Sigmoid colon (tissue), 7 donors: Measurements from ENCODE around the gene EHD3. TPM values are rescaled to one million over a fixed set of nuclear protein-coding genes. Genes with fewer than 3 reads are reported as not detected.

Source experiments
- DNase-seq: peaks from one replicate; pipeline ENCODE4 v3.0.0-alpha.2; 2019
- H3K27ac ChIP-seq, 4 donors: fragments of 200-600 bp; sonication (generic); one replicate each; pipeline ENCODE4 v1.5.1; 2016 to 2019; ENCODE audit warnings: mild to moderate bottlenecking in 1 of 4
- H3K27me3 ChIP-seq, 3 donors: fragments of 200-600 bp; sonication (generic); one replicate each; pipeline ENCODE4 v1.5.1; 2019; ENCODE audit warnings: mild to moderate bottlenecking in 1 of 3
- H3K36me3 ChIP-seq, 4 donors: fragments of 200-600 bp; sonication (generic); one replicate each; pipeline ENCODE4 v1.5.1; 2016 to 2019
- H3K4me1 ChIP-seq, 4 donors: fragments of 200-600 bp; sonication (generic); one replicate each; pipeline ENCODE4 v1.5.1; 2017 to 2019
- H3K4me3 ChIP-seq, 4 donors: fragments of 200-600 bp; sonication (generic); one replicate each; pipeline ENCODE4 v1.5.1; 2017 to 2019; ENCODE audit warnings: mild to moderate bottlenecking in 2 of 4, moderate library complexity in 1 of 4
- H3K9me3 ChIP-seq, 4 donors: fragments of 200-600 bp in 3 of 4; sonication (generic) in 3 of 4; one replicate each; pipeline versions ENCODE4 v1.5.1 to v1.6.1; 2013 to 2019
- EP300 ChIP-seq, 4 donors: sonication (generic); formaldehyde crosslinking; IDR thresholded peaks; one replicate each; pipeline ENCODE4 v1.6.1; 2017; ENCODE audit warnings: antibody characterized with exemption in 4 of 4
- POLR2A ChIP-seq, 2 donors: fragments of 450-650 bp; IDR thresholded peaks; one replicate each; pipeline ENCODE4 v1.6.1; 2016; ENCODE audit warnings: antibody characterized with exemption in 2 of 2, mild to moderate bottlenecking in 2 of 2, moderate library complexity in 2 of 2
- POLR2AphosphoS5 ChIP-seq, 4 donors: sonication (generic); formaldehyde crosslinking; IDR thresholded peaks; one replicate each; pipeline ENCODE4 v1.6.1; 2017; ENCODE audit warnings: antibody characterized with exemption in 4 of 4
- WGBS, 2 donors: extraction: QIAGEN DNeasy Blood & Tissue Kit; methylation state at CpG; one replicate each; pipeline ENCODE4 v1.1.7; 2013; 5-methylcytosine and 5-hydroxymethylcytosine counted together
- intact Hi-C: fragments of 100-400 bp; cut with DNase I; formaldehyde crosslinking; loops from one replicate; pipeline ENCODE4 v1.15.1; 2023
- polyA plus RNA-seq, 3 donors: library from polyadenylated mRNA; stranded (reverse); fragments of 200-250 nt; gene quantifications; one replicate each; pipeline ENCODE4 v1.2.3, GENCODE V29; 2013
- total RNA-seq, 4 donors: library from RNA; depleted of rRNA; stranded (reverse); fragments of >200 nt; gene quantifications; one replicate each; pipeline ENCODE4 v1.1.0, GENCODE V29; 2016
- TF ChIP-seq, protein P1 (sequence below), 4 experiments: fragments of 450-650 bp in 3 of 4; fragments of 200-600 bp in 1 of 4; IDR thresholded peaks; one replicate each; pipeline ENCODE4 v1.5.1; 2016 to 2019; ENCODE audit warnings: antibody characterized with exemption in 4 of 4, mild to moderate bottlenecking in 3 of 4, moderate library complexity in 2 of 4
- donor health status: healthy with polysubstance abuse.
- donor health status: Bipolar disorder and iron deficiency.
- donor health status: healthy.

The EHD3 gene
- total and polyA plus RNA-seq, 7 donors = 0.60 to 7.8 (median 3.7) TPM

DNA sequence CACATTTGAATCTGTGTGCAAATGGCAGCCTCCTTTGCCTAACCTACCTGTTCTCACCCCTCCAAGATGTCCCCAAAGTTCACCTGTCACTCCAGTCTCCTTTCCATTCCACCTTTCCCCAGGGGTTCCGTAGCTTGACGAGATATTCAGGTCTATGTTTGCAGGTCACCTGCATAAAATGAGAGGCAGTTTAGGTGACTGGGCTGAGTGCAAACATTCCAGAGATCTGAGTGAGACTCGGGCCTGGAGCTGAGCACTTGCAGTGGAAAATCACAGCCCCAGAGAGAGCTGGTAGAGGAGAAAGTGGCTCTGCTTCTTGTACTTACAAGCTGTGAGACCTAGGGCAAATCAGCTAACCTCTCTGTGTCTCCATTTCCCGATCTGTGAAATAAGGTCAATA lies 36.8 kb upstream of the EHD3 start:
- no peak for DNase-seq
- 67 to 87% methylated on average over 4 of the region's 4 CpGs for WGBS, 2 donors
- TF ChIP-seq, protein P1, sequence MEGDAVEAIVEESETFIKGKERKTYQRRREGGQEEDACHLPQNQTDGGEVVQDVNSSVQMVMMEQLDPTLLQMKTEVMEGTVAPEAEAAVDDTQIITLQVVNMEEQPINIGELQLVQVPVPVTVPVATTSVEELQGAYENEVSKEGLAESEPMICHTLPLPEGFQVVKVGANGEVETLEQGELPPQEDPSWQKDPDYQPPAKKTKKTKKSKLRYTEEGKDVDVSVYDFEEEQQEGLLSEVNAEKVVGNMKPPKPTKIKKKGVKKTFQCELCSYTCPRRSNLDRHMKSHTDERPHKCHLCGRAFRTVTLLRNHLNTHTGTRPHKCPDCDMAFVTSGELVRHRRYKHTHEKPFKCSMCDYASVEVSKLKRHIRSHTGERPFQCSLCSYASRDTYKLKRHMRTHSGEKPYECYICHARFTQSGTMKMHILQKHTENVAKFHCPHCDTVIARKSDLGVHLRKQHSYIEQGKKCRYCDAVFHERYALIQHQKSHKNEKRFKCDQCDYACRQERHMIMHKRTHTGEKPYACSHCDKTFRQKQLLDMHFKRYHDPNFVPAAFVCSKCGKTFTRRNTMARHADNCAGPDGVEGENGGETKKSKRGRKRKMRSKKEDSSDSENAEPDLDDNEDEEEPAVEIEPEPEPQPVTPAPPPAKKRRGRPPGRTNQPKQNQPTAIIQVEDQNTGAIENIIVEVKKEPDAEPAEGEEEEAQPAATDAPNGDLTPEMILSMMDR (IDR thresholded peaks at IDR 0.05) = no peak
- no peak for TF ChIP-seq POLR2AphosphoS5 (IDR thresholded peaks at IDR 0.05)
- TF ChIP-seq EP300 (IDR thresholded peaks at IDR 0.05) = no peak
- TF ChIP-seq POLR2A (IDR thresholded peaks at IDR 0.05) = no peak
- Histone ChIP-seq H3K27me3 (no peaks in the 10 kb centered on the region), H3K27ac (no peak overlapping the region), H3K9me3 (no peaks in the 10 kb centered on the region), H3K36me3 (no peaks in the 10 kb centered on the region), H3K4me1 (peaks cover 0 to 4% (median under 1%) of the 10 kb centered on the region in 4 donors), H3K4me3 (no peak overlapping the region)
- intact Hi-C loops = no loop called here

DNA sequence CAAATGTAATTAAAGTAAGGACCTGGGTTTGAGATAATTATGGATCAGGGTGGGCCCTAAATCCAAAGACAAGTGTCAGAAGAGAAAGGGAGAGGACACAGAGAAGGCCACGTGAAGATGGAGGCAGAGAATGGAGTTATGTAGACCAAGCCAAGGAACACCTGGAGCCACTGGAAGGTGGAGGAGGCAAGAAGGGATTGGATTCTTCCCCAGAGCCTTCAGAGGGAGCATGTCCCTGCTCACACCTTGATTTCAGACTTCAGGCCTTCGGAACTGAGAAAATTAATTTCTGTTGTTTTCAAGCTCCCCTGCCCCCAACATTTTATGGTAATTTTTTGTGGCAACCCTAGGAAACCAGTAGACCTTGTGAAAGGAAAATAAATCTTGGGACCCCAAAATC lies 36.3 kb upstream of the EHD3 start:
- H3K9me3 ChIP-seq = no peaks in the 10 kb centered on the region
- peaks cover 0 to 10% (median 4%) of the 10 kb centered on the region in 4 donors for H3K4me1 ChIP-seq
- 85 to 95% methylated on average over 2 of the region's 2 CpGs for WGBS, 2 donors
- H3K27me3 ChIP-seq = no peaks in the 10 kb centered on the region
- no peaks in the 10 kb centered on the region for H3K36me3 ChIP-seq
- intact Hi-C loops = no loop called here
- no peak for TF ChIP-seq POLR2AphosphoS5 (IDR thresholded peaks at IDR 0.05)
- TF ChIP-seq, protein P1 (IDR thresholded peaks at IDR 0.05) = no peak
- no peak for TF ChIP-seq EP300 (IDR thresholded peaks at IDR 0.05)
- TF ChIP-seq POLR2A (IDR thresholded peaks at IDR 0.05) = no peak
- no peak overlapping the region for H3K4me3 ChIP-seq
- no peak overlapping the region for H3K27ac ChIP-seq
- DNase-seq = no peak

DNA sequence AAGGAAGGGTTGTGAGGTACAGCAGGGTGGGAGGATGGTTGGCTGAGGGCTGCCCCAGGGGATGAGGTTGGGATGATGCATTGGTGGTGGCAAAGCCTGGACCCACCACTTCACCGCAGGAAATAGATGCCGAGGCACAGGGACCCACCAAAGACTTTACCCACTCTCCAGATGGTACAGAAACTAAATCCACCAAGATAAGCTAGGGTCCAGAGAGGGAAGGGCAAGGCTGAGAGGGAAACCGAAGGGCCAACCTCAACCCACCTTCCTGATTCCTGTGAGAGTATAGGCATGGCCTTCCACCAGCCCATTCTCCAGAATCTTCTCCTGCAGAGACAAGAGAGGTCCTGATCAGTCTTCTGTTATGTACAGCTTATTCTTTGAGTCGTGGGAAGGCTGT lies 34.7 kb upstream of the EHD3 start:
- TF ChIP-seq POLR2A (IDR thresholded peaks at IDR 0.05) (no peak), EP300 (IDR thresholded peaks at IDR 0.05) (no peak), POLR2AphosphoS5 (IDR thresholded peaks at IDR 0.05) (no peak)
- TF ChIP-seq, protein P1 (IDR thresholded peaks at IDR 0.05) = no peak
- DNase-seq = no peak
- no peaks in the 10 kb centered on the region for H3K9me3 ChIP-seq
- WGBS, 2 donors = 87 to 91% methylated on average over 4 of the region's 4 CpGs
- H3K4me3 ChIP-seq = no peak overlapping the region
- no peaks in the 10 kb centered on the region for H3K27me3 ChIP-seq
- peaks cover 0 to 24% (median 14%) of the 10 kb centered on the region in 4 donors for H3K4me1 ChIP-seq
- H3K36me3 ChIP-seq = no peaks in the 10 kb centered on the region
- H3K27ac ChIP-seq = no peak overlapping the region
- intact Hi-C loops = no loop called here

DNA sequence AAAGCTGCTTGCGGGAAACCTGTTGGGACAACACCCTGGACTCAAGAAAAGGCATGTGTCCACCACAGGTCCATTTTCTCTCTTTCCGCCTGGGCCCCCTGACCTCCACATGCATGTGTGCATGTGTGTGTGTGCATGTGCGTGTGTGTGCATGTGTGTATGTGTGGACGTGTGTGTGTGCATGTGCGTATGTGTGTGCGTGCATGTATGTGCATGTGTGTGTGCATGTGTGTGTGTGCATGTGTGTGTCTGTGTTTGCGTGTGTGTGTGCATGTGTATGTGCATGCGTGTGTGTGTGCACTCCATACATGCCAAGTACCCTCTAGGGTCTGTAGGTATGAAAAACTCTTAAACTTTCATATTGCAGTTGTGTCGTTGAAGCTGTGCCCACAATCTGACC lies 33.0 kb upstream of the EHD3 start:
- Histone ChIP-seq H3K4me1 (peaks cover 0 to 24% (median 15%) of the 10 kb centered on the region in 4 donors), H3K27me3 (no peaks in the 10 kb centered on the region), H3K27ac (no peak overlapping the region), H3K9me3 (no peaks in the 10 kb centered on the region), H3K4me3 (no peak overlapping the region), H3K36me3 (no peaks in the 10 kb centered on the region)
- intact Hi-C loops = no loop called here
- no peak for DNase-seq
- TF ChIP-seq EP300 (IDR thresholded peaks at IDR 0.05) (no peak), POLR2A (IDR thresholded peaks at IDR 0.05) (no peak), POLR2AphosphoS5 (IDR thresholded peaks at IDR 0.05) (no peak)
- TF ChIP-seq, protein P1 (IDR thresholded peaks at IDR 0.05) = no peak
- WGBS, 2 donors = 84 to 97% methylated on average over 9 of the region's 9 CpGs

DNA sequence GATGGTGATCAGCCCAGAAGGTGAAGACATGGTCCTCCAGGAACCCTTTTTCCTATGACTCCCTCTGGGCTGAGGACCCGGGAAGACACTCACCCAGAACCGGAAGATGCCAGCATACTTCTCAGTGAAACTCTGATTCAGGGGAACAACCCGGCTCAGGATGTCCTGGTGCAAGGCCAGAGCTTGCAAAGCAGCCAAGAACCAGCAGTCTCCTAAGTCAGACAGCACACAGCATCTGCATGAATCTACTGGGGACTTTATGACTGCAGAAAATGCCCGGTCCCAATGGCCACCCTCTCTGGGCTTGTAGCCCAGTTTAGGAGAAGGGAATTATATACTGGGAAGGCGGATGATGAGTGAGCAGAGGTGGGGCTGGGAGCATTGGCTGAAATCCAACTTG lies 31.9 kb upstream of the EHD3 start:
- H3K4me3 ChIP-seq = no peak overlapping the region
- intact Hi-C loops = no loop called here
- TF ChIP-seq POLR2AphosphoS5 (IDR thresholded peaks at IDR 0.05) = no peak
- H3K27me3 ChIP-seq = no peaks in the 10 kb centered on the region
- H3K9me3 ChIP-seq = no peaks in the 10 kb centered on the region
- no peaks in the 10 kb centered on the region for H3K36me3 ChIP-seq
- WGBS, 2 donors = 83 to 91% methylated on average over 5 of the region's 5 CpGs
- no peak for DNase-seq
- no peak overlapping the region for H3K27ac ChIP-seq
- peaks cover 0 to 24% (median 15%) of the 10 kb centered on the region in 4 donors for H3K4me1 ChIP-seq
